Ishikawa (cell line): ENCODE measurements around the gene BTG1.

Experiments
- CEBPB ChIP-seq: IDR thresholded peaks from 2 replicates; pipeline ENCODE4 v1.6.1; 2012
- MAX ChIP-seq: IDR thresholded peaks from 2 replicates; pipeline ENCODE4 v1.6.1; 2012
- RAD21 ChIP-seq: IDR thresholded peaks from 2 replicates; pipeline ENCODE4 v1.6.1; 2012; ENCODE audit warnings: low read depth
- REST ChIP-seq: IDR thresholded peaks from 2 replicates; pipeline ENCODE4 v1.6.1; 2012; ENCODE audit warnings: low read depth, mild to moderate bottlenecking
- YY1 ChIP-seq: IDR thresholded peaks from 2 replicates; pipeline ENCODE4 v1.6.1; 2012; ENCODE audit warnings: low read depth

- no peak for TF ChIP-seq YY1
- TF ChIP-seq MAX: no peak
- no peak for TF ChIP-seq RAD21
- no peak for TF ChIP-seq CEBPB
- TF ChIP-seq REST: no peak
Measured at GRCh38 chr12:92142251-92142926, 3.3 kb downstream of the BTG1 start.
